ENCODE measurements around the gene PUDP.
A peak's percentile ranks its signal among the peaks of the same experiment; 100 is the strongest.

Gene PUDP

GRCh38 chrX:7146703-7147412 lies 1.1 kb downstream of the PUDP start:
- peak; percentile 1 for DNase-seq (ENCODE audit: low read depth)

- no peak for DNase-seq (ENCODE audit: low read depth)
These were observed 1.8 kb downstream of the PUDP start for GRCh38 chrX:7146020-7146702.

GRCh38 chrX:7145454-7145853 lies 2.5 kb downstream of the PUDP start:
- no peak for DNase-seq (ENCODE audit: low read depth)

GRCh38 chrX:7143941-7144525 lies 3.9 kb downstream of the PUDP start:
- DNase-seq (ENCODE audit: low read depth): no peak

DNA sequence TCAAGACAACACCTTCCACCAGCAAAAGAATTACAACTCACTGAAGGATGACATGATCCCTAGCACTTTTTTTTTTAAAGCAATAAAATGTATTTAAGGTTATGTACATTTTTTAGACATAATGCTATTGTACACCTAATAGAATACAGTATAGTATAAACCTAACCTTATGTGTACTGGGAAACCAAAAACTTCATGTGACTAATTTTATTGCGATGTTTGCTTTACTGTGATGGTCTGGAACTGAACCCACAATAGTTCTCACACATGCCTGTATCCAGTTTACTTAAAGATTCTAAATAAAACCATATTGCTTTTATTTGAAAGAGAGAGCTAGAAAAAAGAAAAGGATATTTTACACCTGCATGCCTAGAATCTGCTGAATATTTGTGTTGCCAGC lies 4.9 kb downstream of the PUDP start:
- no peak for DNase-seq (ENCODE audit: low read depth)

DNA sequence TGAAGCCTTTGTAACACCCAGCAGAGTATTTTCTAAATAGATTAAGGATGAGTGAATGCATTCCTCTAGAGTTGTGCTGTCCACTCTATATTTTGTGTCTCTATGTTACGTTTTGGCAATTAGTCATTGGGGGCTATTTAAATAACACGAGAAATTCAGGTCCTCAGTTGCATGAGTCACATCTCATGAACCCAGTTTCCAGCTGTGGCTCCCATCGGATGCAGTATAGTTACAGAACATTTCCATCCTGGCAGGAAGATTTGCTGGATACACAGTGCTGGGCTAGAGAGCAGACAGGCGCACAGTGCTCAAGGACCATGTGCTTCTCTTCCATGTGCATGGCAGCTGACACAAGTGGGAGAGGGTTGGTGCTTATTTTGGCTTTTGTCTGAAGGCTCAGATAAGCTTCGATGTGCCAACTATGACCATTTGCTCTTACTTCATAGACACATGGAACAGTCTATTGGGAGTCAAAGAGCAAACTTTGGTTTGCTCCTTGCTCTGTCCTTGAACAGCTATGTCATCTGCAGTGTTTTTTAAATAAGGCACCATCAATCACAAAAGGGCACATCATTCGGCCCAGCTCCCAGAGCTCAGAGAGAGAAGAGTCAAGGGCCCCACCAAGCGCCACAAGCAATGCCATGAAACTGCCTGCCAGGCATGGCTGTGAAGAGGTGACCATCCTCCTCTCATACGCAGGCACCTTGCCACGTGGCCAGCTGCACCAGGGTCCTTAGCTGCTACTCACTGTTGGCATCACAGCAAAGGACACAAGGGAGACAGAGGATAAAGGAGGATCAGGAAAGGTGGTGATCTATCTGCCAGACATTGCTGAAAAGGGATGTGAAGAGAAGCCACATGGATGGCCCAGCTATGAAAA lies 8.5 kb downstream of the PUDP start:
- DNase-seq (ENCODE audit: low read depth): no peak

GRCh38 chrX:7134981-7135380 lies 13.0 kb downstream of the PUDP start:
- no peak for DNase-seq (ENCODE audit: low read depth)

GRCh38 chrX:7133050-7133440 lies 14.9 kb downstream of the PUDP start:
- no peak for DNase-seq (ENCODE audit: low read depth)

DNA sequence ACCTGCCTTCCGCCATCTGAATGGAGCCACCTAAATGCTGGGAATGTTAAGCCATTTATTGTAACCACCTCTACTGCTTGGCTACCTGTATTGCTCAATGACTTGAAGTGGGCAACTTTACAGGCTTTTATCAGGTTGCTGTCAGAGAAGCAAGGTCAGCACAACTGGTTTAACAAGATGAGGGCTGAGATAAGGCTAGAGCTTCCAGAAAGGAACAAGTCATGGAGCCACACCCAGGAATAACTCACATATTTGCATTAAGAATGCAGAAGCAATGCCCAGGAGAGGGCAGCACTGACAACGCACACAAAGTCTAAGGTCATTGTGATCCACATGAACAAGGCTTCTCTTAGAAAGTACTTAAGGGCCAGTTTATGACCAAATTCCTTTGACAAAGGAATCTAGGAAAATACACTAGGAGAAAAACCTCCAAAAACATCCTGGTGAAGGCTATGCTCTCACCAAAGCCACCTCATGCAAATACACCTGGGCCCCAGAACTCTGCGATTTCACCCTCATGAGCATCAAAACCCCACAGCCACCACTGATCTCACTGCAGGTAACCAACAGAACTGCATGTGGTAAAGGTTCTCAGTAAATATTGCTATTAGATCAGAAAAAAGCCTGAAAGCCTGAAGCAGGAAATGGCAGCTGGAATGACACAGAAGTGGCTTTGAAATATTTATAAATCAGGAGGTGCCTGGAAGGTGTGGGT lies 15.5 kb downstream of the PUDP start:
- DNase-seq (ENCODE audit: low read depth): peak; percentile 15

DNA sequence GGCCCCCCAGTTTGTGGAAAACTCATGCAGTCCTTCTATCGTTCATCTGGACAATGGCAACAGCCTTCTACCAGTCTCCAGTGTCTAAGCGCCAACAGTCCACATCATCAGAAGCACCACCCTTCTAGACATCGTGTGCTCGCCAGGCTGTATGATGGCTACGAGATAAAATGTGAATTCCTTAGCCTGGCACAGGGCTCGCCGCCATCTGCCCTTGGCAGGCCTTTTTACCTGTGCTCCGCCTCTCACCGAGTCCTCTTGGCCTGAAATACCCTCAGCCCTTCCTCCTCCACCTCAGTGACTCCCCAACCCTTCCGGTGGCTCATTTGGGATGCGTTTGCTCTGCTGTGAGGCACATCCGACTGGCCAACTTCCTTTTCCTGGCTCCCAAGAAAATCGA lies 16.3 kb downstream of the PUDP start:
- no peak for DNase-seq (ENCODE audit: low read depth)

DNA sequence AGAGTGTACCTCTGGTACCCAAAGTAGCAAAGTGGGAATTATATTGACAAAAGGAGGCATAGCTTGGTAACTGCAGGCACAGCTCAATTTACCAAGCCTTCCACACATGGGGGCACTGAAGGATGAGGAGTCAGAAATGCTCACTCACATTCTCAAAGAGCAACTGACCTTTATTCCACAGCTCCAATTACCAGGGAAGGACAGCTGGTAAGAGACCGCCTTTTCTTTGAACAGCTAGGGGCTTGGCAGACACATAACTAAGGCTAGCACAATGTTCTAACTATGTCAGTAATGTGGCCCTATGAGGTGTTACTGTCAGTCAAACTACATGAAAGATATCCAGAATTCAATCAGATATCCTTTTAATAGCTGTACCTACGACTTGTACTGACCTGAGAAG lies 20.9 kb downstream of the PUDP start:
- DNase-seq (ENCODE audit: low read depth): no peak

DNA sequence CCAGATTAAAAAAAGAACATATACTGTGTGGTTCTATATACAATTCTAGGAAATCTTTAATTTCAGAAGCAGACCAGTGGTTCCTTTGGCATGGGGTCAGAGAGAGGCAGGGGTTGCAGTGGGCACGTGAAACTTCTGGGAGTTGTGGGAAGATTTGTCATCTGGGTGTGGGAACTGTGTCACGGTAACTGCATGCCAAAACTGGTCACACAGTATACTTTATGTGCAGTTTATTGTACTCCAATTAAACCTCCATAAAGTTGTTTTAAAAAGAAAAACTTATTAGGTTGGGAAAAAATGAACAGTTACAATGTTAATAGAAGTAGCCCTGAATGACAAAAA lies 27.1 kb downstream of the PUDP start:
- DNase-seq (ENCODE audit: low read depth): no peak

DNA sequence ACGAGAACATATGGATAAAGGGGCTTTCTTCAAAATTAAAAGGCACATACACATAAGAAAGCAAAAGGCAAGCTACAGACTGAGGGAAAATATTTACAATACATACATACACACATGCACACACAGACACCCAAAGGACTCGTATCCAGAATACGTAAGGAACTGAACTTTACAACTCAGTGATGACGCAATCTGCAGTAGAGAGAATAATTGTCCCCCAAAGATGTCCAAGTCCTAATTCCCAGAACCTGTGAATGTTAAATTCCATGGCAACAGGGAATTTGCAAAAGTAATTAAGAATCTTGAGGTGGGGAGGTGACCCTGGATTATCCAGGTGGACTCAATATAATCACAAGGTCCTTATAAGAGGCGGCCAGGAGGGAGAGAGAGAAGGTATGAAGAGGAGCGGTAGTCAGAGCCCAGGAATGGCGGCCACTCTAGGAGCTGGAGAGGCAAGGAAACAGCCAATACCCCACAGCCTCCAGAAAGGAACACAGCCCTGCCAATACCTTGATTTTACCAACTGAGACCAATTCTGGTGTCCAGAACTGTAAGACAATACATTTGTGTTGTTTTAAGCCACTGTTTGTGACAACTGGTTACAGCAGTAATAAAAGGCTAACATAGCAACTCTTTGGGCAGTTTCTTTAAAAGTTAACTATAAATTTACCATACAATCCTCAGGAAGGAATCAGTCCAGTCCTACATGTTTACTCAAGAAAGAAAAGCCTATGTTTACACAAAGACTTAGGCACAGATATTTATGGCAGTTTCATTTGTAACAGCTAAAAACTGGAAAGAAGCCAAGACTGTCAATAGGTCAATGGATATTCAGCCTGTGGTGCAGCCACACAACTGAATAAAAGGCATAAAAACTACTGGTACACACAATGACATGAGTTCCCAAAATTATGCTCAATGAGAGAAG lies 27.7 kb downstream of the PUDP start:
- DNase-seq (ENCODE audit: low read depth): no peak

DNA sequence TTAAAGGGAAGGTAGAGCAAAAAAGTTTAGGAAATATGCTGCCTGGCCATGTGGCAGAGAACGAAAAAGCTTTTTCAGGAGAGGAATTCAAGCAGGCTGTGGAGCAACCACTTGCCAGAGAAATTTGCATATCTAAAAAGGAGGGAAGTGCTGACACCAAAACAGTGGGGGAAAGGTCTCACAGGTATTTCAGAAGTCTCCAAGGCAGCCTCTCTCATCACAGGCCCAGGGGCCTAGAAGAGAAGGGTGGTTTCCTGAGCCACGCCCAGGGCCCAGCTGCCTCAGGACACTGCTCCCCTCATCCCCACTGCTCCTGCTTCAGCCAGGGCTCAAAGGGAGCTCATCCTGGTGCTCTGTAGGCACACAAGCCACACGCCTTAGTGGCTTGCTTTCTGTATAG lies 30.4 kb downstream of the PUDP start:
- no peak for DNase-seq (ENCODE audit: low read depth)

DNA sequence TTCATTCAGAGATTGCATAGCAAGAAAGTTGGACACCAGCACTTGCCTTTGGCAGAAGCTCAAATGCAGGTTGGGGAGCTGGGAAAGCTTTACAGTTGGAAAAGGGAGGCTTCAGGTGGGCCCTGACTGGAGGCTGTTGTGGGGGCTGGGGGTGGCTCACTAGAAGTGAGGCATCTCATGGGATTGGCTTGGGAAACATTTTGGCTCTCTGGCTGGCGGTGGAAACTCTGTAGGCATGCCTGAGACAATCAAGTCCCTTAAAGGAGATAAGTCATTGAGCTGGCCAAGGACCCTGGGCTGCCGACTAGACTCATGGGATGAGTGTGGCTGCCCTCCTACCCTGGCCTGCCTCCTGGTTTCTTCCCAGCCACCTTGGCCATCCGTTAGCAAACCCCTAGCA lies 31.9 kb downstream of the PUDP start:
- no peak for DNase-seq (ENCODE audit: low read depth)

- DNase-seq (ENCODE audit: low read depth): no peak
These were observed 32.4 kb downstream of the PUDP start for GRCh38 chrX:7115557-7115956.

GRCh38 chrX:7112071-7112470 lies 35.9 kb downstream of the PUDP start:
- no peak for DNase-seq (ENCODE audit: low read depth)

GRCh38 chrX:7111518-7111917 lies 36.4 kb downstream of the PUDP start:
- no peak for DNase-seq (ENCODE audit: low read depth)

DNA sequence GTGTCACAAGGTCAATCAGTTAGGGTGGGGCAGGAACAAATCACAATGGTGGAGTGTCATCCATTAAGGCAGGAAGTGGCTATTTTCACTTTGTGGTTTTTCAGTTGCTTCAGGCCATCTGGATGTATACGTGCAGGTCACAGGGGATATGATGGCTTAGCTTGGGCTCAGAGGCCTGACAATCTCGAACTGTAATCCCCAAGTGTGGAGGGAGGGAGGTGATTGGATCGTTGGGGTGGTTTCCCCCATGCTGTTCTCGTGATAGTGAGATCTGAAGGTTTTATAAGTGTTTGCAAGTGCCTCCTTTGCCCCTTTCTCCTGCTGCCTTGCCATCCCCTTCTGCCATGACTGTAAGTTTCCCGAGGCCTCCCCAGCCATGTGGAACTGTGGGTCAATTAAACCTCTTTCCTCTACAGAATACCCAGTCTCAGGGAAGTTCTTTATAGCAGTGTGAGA lies 37.1 kb downstream of the PUDP start:
- no peak for DNase-seq (ENCODE audit: low read depth)

DNA sequence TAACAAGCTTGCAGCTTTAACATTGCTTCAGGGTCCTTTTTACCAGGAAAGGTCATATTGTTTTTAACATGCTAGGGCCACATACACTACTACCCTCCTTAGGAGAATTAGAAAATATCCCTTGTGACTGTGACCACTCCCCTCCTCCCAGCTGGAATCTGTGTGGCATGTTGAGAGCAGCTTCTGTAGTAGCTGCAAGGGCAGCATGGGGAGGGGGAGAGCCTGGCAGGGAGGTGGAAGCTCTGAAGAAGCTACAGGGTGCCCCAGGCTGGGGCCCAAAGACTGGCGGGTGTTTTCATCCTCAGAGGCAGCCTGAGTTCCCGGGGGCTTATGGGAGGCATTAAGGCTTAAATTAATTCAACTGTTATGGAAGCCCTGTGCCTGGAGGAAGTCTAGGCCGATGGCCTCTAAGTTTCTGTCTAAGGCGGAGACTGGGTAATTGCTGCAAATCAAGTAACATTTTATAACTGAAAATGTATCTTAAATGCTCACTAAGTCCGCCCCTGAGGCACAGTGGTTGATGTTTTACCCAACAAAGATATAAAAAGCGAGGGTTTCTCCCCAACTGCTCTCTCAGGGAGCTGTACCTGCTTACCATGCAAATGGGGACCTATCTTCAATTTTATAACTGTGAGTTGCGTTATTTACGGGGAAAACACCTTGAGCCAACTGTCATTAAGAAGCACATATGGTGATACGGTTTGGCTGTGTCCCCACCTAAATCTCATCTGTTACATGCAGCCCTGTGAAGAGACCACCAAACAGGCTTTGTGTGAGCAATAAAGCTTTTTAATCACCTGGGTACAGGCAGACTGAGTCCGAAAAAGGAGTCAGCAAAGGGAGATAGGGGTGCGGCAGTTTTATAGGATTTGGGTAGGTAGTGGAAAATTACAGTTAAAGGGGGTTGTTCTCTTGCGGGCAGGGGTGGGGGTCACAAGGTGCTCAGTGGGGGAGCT lies 37.8 kb downstream of the PUDP start:
- no peak for DNase-seq (ENCODE audit: low read depth)
